Right lobe of liver (tissue), 4 donors: ENCODE data around the gene AMPD2.
"Not testable (repeated sequence)": the region's sequence is repeated elsewhere in the genome, so short reads cannot be mapped to it uniquely, and the experiment has no call there.

Source experiments
- CTCF ChIP-seq, 4 donors: fragments of 200-600 bp in 3 of 4; fragments of 450-650 bp in 1 of 4; IDR thresholded peaks; one replicate each; pipeline versions ENCODE4 v1.5.1 to v1.8.0; 2016 to 2022; ENCODE audit warnings: antibody characterized with exemption in 4 of 4, mild to moderate bottlenecking in 2 of 4
- POLR2A ChIP-seq: fragments of 450-650 bp; IDR thresholded peaks from one replicate; pipeline ENCODE4 v1.6.1; 2017; ENCODE audit warnings: antibody characterized with exemption, mild to moderate bottlenecking
- donor health status: DM: no; HTN: no; CAD: no.
- donor health status: DM: no; HTN: no; CAD: no.
- donor health status: DM: no; HTN: yes; CAD: no.

- not testable (repeated sequence) for TF ChIP-seq POLR2A; CTCF (IDR thresholded peaks at IDR 0.05)
These were observed 50.3 kb downstream of the AMPD2 start for GRCh38 chr1:109669949-109670302.
